ENCODE data around the gene DNAL4.

DNAL4 gene

DNA sequence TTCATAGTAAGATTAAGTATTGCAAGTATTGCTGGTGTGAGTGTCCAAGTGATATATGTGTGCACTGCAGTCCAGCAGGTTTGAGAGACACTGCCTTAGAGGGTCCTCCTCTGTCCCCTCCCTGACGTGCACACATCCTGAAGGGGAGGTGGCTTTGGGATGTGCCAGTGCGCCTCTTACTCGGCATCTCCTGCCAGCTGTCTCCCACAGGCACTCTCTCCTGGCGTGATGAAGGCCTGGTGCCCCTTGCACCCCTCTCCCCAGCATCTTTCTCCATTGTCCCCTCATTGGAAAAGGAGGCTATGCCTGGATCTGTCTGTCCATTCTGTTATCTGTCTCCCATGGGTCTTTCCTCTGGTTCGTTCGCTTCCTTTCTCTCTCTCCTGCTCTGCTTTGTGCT is 64.0 kb downstream of the DNAL4 start:
- no peak overlapping the region for H3K4me3 ChIP-seq (ENCODE audit: low read depth, low read length)
- TF ChIP-seq, protein P1, sequence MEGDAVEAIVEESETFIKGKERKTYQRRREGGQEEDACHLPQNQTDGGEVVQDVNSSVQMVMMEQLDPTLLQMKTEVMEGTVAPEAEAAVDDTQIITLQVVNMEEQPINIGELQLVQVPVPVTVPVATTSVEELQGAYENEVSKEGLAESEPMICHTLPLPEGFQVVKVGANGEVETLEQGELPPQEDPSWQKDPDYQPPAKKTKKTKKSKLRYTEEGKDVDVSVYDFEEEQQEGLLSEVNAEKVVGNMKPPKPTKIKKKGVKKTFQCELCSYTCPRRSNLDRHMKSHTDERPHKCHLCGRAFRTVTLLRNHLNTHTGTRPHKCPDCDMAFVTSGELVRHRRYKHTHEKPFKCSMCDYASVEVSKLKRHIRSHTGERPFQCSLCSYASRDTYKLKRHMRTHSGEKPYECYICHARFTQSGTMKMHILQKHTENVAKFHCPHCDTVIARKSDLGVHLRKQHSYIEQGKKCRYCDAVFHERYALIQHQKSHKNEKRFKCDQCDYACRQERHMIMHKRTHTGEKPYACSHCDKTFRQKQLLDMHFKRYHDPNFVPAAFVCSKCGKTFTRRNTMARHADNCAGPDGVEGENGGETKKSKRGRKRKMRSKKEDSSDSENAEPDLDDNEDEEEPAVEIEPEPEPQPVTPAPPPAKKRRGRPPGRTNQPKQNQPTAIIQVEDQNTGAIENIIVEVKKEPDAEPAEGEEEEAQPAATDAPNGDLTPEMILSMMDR (IDR thresholded peaks at IDR 0.05; ENCODE audit: control insufficient read depth, extremely low read depth, insufficient read depth): no peak
- DNase-seq (ENCODE audit: low read depth): no peak

DNA sequence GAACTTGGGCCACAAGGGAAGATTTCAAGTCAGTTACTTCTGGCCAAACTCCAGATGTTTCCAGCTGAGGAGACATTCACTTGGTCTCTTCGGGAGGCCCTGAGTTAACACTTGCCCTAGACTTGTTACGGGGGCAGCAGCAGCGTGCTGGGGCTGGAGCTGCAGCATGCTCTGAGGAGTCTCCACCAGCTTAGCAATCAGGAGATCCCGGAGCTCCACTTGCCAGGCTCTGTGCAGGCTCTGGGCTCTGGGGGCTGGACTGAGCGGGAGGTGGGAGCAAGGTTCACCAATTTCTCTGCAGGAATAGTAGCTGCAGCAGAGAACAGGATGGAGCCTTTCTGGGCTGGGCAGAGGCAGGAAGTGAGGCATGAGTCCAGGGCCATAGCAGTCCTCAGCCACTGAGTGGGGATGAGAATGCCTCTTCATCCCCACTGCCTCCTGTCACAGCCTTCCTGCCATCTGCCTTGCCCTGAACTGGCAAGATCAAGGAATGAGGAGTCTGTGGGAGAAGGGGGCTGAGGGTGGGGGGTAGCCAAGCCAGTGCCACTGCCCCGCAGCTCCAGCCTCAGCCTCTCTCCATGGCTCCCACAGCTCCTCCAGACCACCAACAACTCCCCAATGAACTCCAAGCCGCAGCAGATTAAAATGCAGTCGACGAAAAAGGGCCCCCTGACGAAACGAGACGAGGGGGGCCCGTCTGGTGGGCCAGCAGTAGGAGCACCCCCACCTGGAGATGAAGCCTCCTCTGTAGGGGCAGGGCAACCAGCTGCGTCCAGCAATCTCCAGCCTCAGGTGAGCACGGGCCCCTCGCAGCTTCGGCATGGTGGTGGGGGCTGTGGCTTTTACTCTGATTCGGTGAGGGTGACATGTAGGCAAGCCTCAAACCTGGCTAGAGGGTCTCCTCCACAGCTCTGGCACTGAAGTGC is 64.8 kb downstream of the DNAL4 start:
- no peak for DNase-seq (ENCODE audit: low read depth)
- no peak overlapping the region for H3K4me3 ChIP-seq (ENCODE audit: low read depth, low read length)
- TF ChIP-seq, protein P1 (IDR thresholded peaks at IDR 0.05; ENCODE audit: control insufficient read depth, extremely low read depth, insufficient read depth): no peak
